Measurements from ENCODE around the gene KLF11. TPM values are rescaled to one million over a fixed set of nuclear protein-coding genes. Genes with fewer than 3 reads are reported as not detected.

Gene KLF11
- total and polyA plus RNA-seq, 5 donors, result 9.8 to 42.4 (median 25.1) TPM

GRCh38 chr2:10046931-10047330, 3.6 kb downstream of the KLF11 start:
- DNase-seq (no peak), ATAC-seq (no peak)
- WGBS, result 58% methylated on average over 7 of the region's 7 CpGs
- H3K27me3 ChIP-seq (ENCODE audit: control insufficient read depth, insufficient read depth), result no peaks in the 10 kb centered on the region
- H3K4me1 ChIP-seq (ENCODE audit: control insufficient read depth, insufficient read depth, low read length), result peaks cover 9% of the 10 kb centered on the region
- no peak overlapping the region for H3K4me3 ChIP-seq (ENCODE audit: low read length)
- no peaks in the 10 kb centered on the region for H3K9me3 ChIP-seq (ENCODE audit: control insufficient read depth, low read length)
- intact Hi-C loops (cut with DNase I), result loop anchor here in 3 of 4 donors (5.0 to 10.0 kb wide), 4 partner anchors 65 to 235 kb away; no protein-coding TSS in a partner anchor
- no peak overlapping the region for H3K27ac ChIP-seq (ENCODE audit: low read length)

- Histone ChIP-seq H3K27ac (ENCODE audit: low read length) (no peak overlapping the region), H3K9me3 (ENCODE audit: control insufficient read depth, low read length) (no peaks in the 10 kb centered on the region), H3K4me3 (ENCODE audit: low read length) (no peak overlapping the region), H3K4me1 (ENCODE audit: control insufficient read depth, insufficient read depth, low read length) (peaks cover 5% of the 10 kb centered on the region), H3K27me3 (ENCODE audit: control insufficient read depth, insufficient read depth) (no peaks in the 10 kb centered on the region)
- 85% methylated on average over 15 of the region's 15 CpGs for WGBS
- intact Hi-C loops (cut with DNase I), result loop anchor here in 3 of 4 donors (2.0 to 10.0 kb wide), 5 partner anchors 63 to 236 kb away; no protein-coding TSS in a partner anchor
- ATAC-seq (no peak), DNase-seq (peak in 2 of 3 donors; percentile 40 to 49)
Observed at GRCh38 chr2:10047616-10048500, 4.5 kb downstream of the KLF11 start.

GRCh38 chr2:10048501-10049171, 5.3 kb downstream of the KLF11 start:
- H3K4me3 ChIP-seq (ENCODE audit: low read length), result no peak overlapping the region
- ATAC-seq, result no peak

DNA sequence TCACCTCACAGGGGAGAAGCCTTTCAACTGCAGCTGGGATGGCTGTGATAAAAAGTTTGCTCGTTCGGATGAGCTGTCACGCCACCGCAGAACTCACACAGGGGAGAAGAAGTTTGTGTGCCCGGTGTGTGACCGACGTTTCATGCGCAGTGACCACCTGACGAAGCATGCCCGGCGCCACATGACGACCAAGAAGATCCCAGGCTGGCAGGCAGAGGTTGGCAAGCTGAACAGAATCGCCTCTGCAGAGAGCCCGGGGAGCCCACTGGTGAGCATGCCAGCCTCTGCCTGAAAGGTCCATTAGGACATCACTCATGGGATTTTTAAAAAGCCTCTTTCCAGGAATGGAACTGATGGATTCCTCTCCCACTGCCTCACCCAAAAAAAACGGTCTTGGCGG, 8.9 kb downstream of the KLF11 start:
- intact Hi-C loops (cut with DNase I), result loop anchor here in 1 of 4 donors (10.0 kb wide), 2 partner anchors 67 to 237 kb away; no protein-coding TSS in a partner anchor
- H3K4me3 ChIP-seq (ENCODE audit: low read length), result no peak overlapping the region
- H3K27ac ChIP-seq (ENCODE audit: low read length), result no peak overlapping the region
- DNase-seq (peak in 2 of 3 donors; percentile 40 to 46), ATAC-seq (no peak)
- H3K4me1 ChIP-seq (ENCODE audit: control insufficient read depth, insufficient read depth, low read length), result no peaks in the 10 kb centered on the region
- H3K9me3 ChIP-seq (ENCODE audit: control insufficient read depth, low read length), result no peaks in the 10 kb centered on the region
- H3K27me3 ChIP-seq (ENCODE audit: control insufficient read depth, insufficient read depth), result no peaks in the 10 kb centered on the region
- WGBS, result 87% methylated on average over 16 of the region's 16 CpGs

More at GRCh38 chr2:10048501-10049171, 5.3 kb downstream of the KLF11 start:
- H3K27ac ChIP-seq (ENCODE audit: low read length), result no peak overlapping the region
- no peaks in the 10 kb centered on the region for H3K27me3 ChIP-seq (ENCODE audit: control insufficient read depth, insufficient read depth)
- peak in 2 of 3 donors; percentile 40 to 53 for DNase-seq
- no peaks in the 10 kb centered on the region for H3K9me3 ChIP-seq (ENCODE audit: control insufficient read depth, low read length)
- H3K4me1 ChIP-seq (ENCODE audit: control insufficient read depth, insufficient read depth, low read length), result peaks cover 5% of the 10 kb centered on the region
- WGBS, result 57% methylated on average over 10 of the region's 10 CpGs
- intact Hi-C loops (cut with DNase I), result loop anchor here in 3 of 4 donors (2.0 to 10.0 kb wide), 5 partner anchors 64 to 236 kb away; no protein-coding TSS in a partner anchor

DNA sequence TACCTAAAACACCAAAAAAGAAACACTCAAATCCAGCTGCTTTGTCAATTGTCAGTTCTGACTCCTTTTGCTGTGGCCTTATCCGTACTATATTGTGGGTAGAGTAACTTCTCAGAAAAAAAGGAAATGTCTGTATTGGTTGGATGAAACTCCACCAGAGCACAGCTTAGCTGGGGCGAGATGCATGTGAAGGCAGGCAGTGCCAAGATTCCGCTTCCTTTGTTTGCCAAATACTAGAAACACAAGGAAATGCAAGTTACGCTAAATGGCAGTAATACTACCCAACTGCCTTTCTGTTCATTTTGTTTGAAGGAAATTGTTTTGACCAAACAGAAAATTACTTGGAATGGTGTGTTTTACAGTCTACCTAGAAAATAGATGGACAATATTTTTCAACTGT, 10.0 kb downstream of the KLF11 start:
- WGBS, result 62% methylated on average over 4 of the region's 4 CpGs
- no peak for DNase-seq
- Histone ChIP-seq H3K9me3 (ENCODE audit: control insufficient read depth, low read length) (no peaks in the 10 kb centered on the region), H3K27me3 (ENCODE audit: control insufficient read depth, insufficient read depth) (no peaks in the 10 kb centered on the region), H3K4me1 (ENCODE audit: control insufficient read depth, insufficient read depth, low read length) (no peaks in the 10 kb centered on the region), H3K4me3 (ENCODE audit: low read length) (no peak overlapping the region), H3K27ac (ENCODE audit: low read length) (no peak overlapping the region)
- ATAC-seq, result peak in 1 of 2 donors; percentile 15
- intact Hi-C loops (cut with DNase I), result loop anchor here in 1 of 4 donors (10.0 kb wide), 2 partner anchors 69 to 239 kb away; no protein-coding TSS in a partner anchor

DNA sequence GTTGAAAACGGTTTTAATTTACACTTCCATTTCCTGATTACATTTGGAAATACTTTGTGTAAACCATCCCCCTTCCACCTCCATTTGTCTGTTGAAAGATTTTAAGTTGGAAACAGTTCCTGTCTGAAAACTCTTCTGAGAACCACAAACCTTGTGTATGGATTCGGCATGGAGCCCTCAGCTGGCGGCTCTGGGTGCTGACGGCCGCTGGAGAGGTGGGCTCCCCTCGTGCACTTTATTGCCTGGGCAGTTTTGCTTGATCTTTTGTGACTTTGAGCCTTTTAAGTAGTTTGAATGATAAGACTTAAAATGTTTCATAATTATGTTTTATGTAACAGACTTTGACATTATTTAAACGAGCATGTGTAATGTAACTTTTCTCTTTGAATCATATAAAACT, 11.1 kb downstream of the KLF11 start:
- 60% methylated on average over 7 of the region's 7 CpGs for WGBS

GRCh38 chr2:10054976-10055375, 11.6 kb downstream of the KLF11 start:
- Histone ChIP-seq H3K9me3 (ENCODE audit: control insufficient read depth, low read length) (no peaks in the 10 kb centered on the region), H3K4me1 (ENCODE audit: control insufficient read depth, insufficient read depth, low read length) (no peaks in the 10 kb centered on the region), H3K4me3 (ENCODE audit: low read length) (no peak overlapping the region), H3K27me3 (ENCODE audit: control insufficient read depth, insufficient read depth) (no peaks in the 10 kb centered on the region), H3K27ac (ENCODE audit: low read length) (no peak overlapping the region)
- 89% methylated on average over 7 of the region's 7 CpGs for WGBS
- DNase-seq (peak in 1 of 3 donors; percentile 47), ATAC-seq (no peak)
- intact Hi-C loops (cut with DNase I), result loop anchor here in 1 of 4 donors (10.0 kb wide), 2 partner anchors 70 to 240 kb away; no protein-coding TSS in a partner anchor

More for the DNA sequence above, 11.1 kb downstream of the KLF11 start:
- DNase-seq (peak in 1 of 3 donors; percentile 47), ATAC-seq (no peak)
- intact Hi-C loops (cut with DNase I), result loop anchor here in 1 of 4 donors (10.0 kb wide), 2 partner anchors 70 to 240 kb away; no protein-coding TSS in a partner anchor
- Histone ChIP-seq H3K4me1 (ENCODE audit: control insufficient read depth, insufficient read depth, low read length) (no peaks in the 10 kb centered on the region), H3K27ac (ENCODE audit: low read length) (no peak overlapping the region), H3K4me3 (ENCODE audit: low read length) (no peak overlapping the region), H3K9me3 (ENCODE audit: control insufficient read depth, low read length) (no peaks in the 10 kb centered on the region), H3K27me3 (ENCODE audit: control insufficient read depth, insufficient read depth) (no peaks in the 10 kb centered on the region)

GRCh38 chr2:10056439-10056838, 13.1 kb downstream of the KLF11 start:
- H3K9me3 ChIP-seq (ENCODE audit: control insufficient read depth, low read length), result no peaks in the 10 kb centered on the region
- H3K27ac ChIP-seq (ENCODE audit: low read length), result no peak overlapping the region
- intact Hi-C loops (cut with DNase I), result loop anchor here in 1 of 4 donors (10.0 kb wide), 2 partner anchors 72 to 242 kb away; no protein-coding TSS in a partner anchor
- no peaks in the 10 kb centered on the region for H3K27me3 ChIP-seq (ENCODE audit: control insufficient read depth, insufficient read depth)
- no peak for ATAC-seq
- 74% methylated on average over 11 of the region's 11 CpGs for WGBS
- peak in 1 of 3 donors; percentile 35 for DNase-seq
- no peaks in the 10 kb centered on the region for H3K4me1 ChIP-seq (ENCODE audit: control insufficient read depth, insufficient read depth, low read length)
- H3K4me3 ChIP-seq (ENCODE audit: low read length), result no peak overlapping the region

- no peaks in the 10 kb centered on the region for H3K27me3 ChIP-seq (ENCODE audit: control insufficient read depth, insufficient read depth)
- H3K4me1 ChIP-seq (ENCODE audit: control insufficient read depth, insufficient read depth, low read length), result no peaks in the 10 kb centered on the region
- H3K4me3 ChIP-seq (ENCODE audit: low read length), result no peak overlapping the region
- intact Hi-C loops (cut with DNase I), result loop anchor here in 1 of 4 donors (10.0 kb wide), 2 partner anchors 73 to 243 kb away; no protein-coding TSS in a partner anchor
- H3K27ac ChIP-seq (ENCODE audit: low read length), result peak overlapping the region; percentile 60
- H3K9me3 ChIP-seq (ENCODE audit: control insufficient read depth, low read length), result no peaks in the 10 kb centered on the region
- peak; percentile 58 to 65 for ATAC-seq
- DNase-seq, result peak; percentile 83 to 90 (median 90)
- WGBS, result 21% methylated on average over 28 of the region's 28 CpGs
Observed at GRCh38 chr2:10057231-10058107, 14.1 kb downstream of the KLF11 start.

Data from right cardiac atrium (tissue), 5 donors.